ENCODE data around the gene SNX25. TPM values are rescaled to one million over a fixed set of nuclear protein-coding genes. Genes with fewer than 3 reads are reported as not detected.
"Not testable (repeated sequence)": the region's sequence is repeated elsewhere in the genome, so short reads cannot be mapped to it uniquely, and the experiment has no call there.

Gene SNX25
- total RNA-seq, 2 donors from 2014 or later, result 13.3 to 30.6 TPM

DNA sequence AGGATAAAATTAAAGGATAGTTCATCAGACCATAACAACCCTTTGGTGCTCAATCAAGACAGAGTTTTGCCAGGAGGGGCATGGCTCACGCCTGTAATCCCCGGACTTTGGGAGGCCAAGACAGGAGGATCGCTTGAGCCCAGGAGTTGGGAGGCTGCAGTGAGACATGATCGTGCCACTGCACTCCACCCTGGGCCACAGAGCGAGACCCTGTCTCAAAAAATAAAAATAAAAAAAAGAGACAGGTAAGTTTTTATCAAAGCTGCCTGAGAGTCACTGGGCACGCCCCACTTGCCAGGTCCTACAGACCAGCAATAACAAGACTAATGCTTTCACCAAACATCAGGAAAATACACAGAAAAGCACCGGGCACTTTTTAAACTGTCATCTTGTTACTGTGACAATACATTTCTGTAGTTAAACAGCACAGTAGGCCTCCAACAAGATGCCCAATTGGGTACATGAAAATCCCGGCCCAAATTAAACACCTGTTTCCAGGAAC is 6.4 kb upstream of the SNX25 start:
- Histone ChIP-seq H3K9me3 (no peaks in the 10 kb centered on the region), H3K9ac (ENCODE audit: low read depth in 2 of 2, low read length in 2 of 2) (peak overlapping the region; percentile 78 to 96), H3K4me3 (peak overlapping the region; percentile 83), H3K4me1 (no peaks in the 10 kb centered on the region), H3K36me3 (no peaks in the 10 kb centered on the region), H3K27ac (peak overlapping the region; percentile 90), H3K27me3 (no peaks in the 10 kb centered on the region)
- TF ChIP-seq, protein P1, sequence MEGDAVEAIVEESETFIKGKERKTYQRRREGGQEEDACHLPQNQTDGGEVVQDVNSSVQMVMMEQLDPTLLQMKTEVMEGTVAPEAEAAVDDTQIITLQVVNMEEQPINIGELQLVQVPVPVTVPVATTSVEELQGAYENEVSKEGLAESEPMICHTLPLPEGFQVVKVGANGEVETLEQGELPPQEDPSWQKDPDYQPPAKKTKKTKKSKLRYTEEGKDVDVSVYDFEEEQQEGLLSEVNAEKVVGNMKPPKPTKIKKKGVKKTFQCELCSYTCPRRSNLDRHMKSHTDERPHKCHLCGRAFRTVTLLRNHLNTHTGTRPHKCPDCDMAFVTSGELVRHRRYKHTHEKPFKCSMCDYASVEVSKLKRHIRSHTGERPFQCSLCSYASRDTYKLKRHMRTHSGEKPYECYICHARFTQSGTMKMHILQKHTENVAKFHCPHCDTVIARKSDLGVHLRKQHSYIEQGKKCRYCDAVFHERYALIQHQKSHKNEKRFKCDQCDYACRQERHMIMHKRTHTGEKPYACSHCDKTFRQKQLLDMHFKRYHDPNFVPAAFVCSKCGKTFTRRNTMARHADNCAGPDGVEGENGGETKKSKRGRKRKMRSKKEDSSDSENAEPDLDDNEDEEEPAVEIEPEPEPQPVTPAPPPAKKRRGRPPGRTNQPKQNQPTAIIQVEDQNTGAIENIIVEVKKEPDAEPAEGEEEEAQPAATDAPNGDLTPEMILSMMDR (IDR thresholded peaks at IDR 0.05), result no peak
- no peak for DNase-seq
- intact Hi-C loops (cut with DNase I), result loop anchor here (10.0 kb wide), 1 partner anchor 192 kb away; the partner anchor contains the start of genes ANKRD37 and LRP2BP

DNA sequence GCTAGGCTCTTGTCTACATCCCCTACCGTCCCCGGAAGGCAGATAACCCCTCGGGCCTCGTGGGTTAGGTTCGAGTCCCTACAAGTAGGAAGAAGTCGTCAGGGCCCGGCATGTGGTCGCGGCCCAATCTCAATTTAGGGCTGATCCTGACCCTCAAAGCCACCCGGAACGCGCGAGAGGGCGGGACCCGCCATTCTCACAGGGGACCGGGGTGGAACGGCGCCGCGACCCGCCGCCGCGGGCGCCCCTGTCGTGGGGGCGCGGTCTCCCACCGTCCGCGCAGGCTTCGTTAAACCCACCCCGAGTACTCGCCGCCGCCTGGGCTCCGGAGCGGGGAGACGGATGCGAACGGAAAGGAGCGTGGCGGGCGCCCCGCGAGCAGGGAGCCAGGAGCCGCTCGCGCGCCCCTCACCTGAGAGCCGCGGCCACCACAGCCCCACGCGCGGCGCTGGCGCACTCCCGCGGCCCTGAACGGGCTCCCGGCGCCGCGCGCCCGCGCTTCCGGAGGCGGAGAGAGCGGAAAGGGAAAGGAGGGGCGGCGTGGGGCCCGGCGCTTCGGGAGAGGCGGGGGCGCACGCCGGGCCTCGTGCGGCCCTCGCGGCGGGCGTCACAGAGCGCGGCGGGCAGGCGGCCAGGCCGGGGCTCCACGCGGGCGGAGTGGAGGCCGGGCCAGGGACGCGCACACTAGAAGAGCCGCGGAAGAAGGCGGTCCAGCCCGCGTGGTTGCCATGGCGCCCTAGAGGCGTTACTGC is 5.7 kb upstream of the SNX25 start, which contains the start of gene CFAP97:
Gene CFAP97, minus strand, starts transcription at position 515 of the 752 bp plus-strand sequence. CDS start 12,804 bp downstream, outside the sequence.
- Histone ChIP-seq H3K9ac (ENCODE audit: low read depth in 2 of 2, low read length in 2 of 2) (peak within 1 kb of the TSS; percentile 80 to 96), H3K4me3 (peak within 1 kb of the TSS; percentile 83), H3K36me3 (no peaks in the 10 kb centered on the region), H3K27me3 (no peaks in the 10 kb centered on the region), H3K27ac (peak within 1 kb of the TSS; percentile 90), H3K9me3 (no peaks in the 10 kb centered on the region), H3K4me1 (no peaks in the 10 kb centered on the region)
- peak; percentile 88 for DNase-seq
- intact Hi-C loops (cut with DNase I), result loop anchor here (10.0 kb wide), 1 partner anchor 191 kb away; the partner anchor contains the start of genes ANKRD37 and LRP2BP
- TF ChIP-seq, protein P1 (IDR thresholded peaks at IDR 0.05), result no peak

DNA sequence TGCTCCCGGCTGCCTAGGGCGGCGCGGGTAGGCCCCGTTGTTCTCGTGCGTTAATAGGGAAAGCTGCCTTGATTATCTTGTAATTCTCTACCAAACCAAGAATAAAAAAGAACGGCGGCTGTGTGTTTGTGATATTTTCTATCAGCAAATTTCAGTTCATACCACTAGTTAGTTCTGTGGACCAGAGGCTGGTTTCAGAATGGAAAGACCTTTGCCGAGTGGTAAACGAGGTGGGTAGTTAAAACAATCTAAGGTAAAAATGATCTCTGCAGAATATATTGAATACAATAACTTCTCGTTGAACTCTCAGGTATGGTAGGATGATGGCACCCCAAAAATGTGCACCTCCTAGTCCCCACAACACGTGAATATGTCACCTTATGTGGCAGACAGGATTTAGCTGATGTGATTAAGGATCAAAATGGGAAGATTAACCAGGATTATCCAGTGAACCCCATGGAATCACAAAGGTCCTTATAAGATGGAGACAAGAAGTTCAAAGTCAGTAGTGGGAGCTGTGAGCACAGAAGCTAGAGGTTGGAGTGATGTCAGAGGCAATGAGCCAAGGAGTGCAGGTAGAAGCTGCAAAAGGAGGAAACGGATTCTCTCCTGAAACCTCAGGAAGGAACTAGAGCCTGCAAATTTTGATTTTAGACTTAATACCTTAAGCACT is 5.0 kb upstream of the SNX25 start:
- Histone ChIP-seq H3K4me1 (no peaks in the 10 kb centered on the region), H3K9ac (ENCODE audit: low read depth in 2 of 2, low read length in 2 of 2) (peak overlapping the region; percentile 80 to 96), H3K4me3 (peak overlapping the region; percentile 83), H3K36me3 (no peaks in the 10 kb centered on the region), H3K9me3 (no peaks in the 10 kb centered on the region), H3K27me3 (no peaks in the 10 kb centered on the region), H3K27ac (peak overlapping the region; percentile 90)
- intact Hi-C loops (cut with DNase I), result loop anchor here (10.0 kb wide), 1 partner anchor 190 kb away; the partner anchor contains the start of genes ANKRD37 and LRP2BP
- TF ChIP-seq, protein P1 (IDR thresholded peaks at IDR 0.05), result no peak
- DNase-seq, result peak; percentile 44

DNA sequence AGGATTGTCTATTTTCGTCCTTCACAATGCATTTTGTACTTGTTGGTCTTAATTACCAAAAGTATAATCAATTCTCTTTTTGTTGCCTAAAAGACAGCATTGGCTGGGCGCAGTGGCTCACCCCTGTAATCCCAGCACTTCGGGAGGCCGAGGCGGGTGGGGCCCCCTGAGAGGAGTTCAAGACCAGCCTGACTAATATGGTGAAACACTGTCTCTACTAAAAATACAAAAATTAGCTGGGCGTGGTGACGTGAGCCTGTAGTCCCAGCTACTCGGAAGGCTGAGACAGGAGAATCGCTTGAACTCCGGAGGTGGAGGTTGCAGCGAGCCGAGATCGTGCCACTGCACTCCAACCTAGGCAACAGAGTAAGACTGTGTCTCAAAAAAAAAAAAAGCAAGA is 4.3 kb upstream of the SNX25 start:
- H3K9ac ChIP-seq (ENCODE audit: low read depth in 2 of 2, low read length in 2 of 2), result peak overlapping the region in 1 of 2 donors; percentile 80
- DNase-seq, H3K27ac ChIP-seq, H3K4me1 ChIP-seq, H3K9me3 ChIP-seq, H3K4me3 ChIP-seq, H3K27me3 ChIP-seq, H3K36me3 ChIP-seq: not testable (repeated sequence)
- intact Hi-C loops (cut with DNase I), result loop anchor here (10.0 kb wide), 1 partner anchor 190 kb away; the partner anchor contains the start of genes ANKRD37 and LRP2BP

DNA sequence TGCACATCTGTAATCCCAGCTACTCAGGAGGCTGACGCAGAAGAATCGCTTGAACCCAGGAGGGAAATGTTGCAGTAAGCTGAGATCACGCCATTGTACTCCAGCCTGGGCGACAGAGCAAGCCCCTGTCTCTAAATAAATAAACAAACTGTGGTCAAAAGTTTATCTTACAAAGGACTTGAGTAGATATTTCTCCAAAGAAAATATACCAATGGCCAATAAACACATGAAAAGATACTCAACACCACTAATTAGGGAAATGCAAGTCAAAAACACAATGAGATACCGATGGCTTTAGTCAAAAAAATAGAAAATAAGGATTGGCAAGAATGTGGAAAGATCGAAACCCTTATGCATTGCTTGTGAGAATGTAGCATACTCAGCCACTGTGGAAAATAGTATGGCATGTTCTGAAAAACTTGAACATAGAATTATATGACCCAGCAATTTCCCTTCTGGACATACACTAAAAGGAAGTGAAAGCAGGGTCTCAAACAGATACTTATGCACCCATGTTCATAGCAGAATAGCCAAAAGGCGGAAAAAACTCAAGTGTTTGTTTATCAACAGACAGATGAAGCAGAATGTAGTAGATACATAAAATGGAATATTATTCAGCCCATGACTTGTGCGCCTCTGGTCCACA is 3.6 kb upstream of the SNX25 start:
- no peak for DNase-seq
- no peak overlapping the region for H3K27ac ChIP-seq
- H3K27me3 ChIP-seq, result no peaks in the 10 kb centered on the region
- H3K4me1 ChIP-seq, result no peaks in the 10 kb centered on the region
- TF ChIP-seq, protein P1 (IDR thresholded peaks at IDR 0.05), result no peak
- H3K4me3 ChIP-seq, result no peak overlapping the region
- no peaks in the 10 kb centered on the region for H3K9me3 ChIP-seq
- no peaks in the 10 kb centered on the region for H3K36me3 ChIP-seq
- intact Hi-C loops (cut with DNase I), result loop anchor here (10.0 kb wide), 1 partner anchor 189 kb away; the partner anchor contains the start of genes ANKRD37 and LRP2BP
- no peak overlapping the region for H3K9ac ChIP-seq (ENCODE audit: low read depth in 2 of 2, low read length in 2 of 2)

All from colonic mucosa (tissue), 4 donors.